Ishikawa (cell line): Measurements from ENCODE around the gene MTG2.

ENCODE experiments used
- CEBPB ChIP-seq: IDR thresholded peaks from 2 replicates; pipeline ENCODE4 v1.6.1; 2012
- CREB1 ChIP-seq: IDR thresholded peaks from 2 replicates; pipeline ENCODE4 v1.6.1; 2012; ENCODE audit warnings: low read depth
- EGR1 ChIP-seq: IDR thresholded peaks from 2 replicates; pipeline ENCODE4 v1.6.1; 2012
- EP300 ChIP-seq: IDR thresholded peaks from 2 replicates; pipeline ENCODE4 v1.6.1; 2012; ENCODE audit warnings: borderline replicate concordance
- FOXM1 ChIP-seq: IDR thresholded peaks from 2 replicates; pipeline ENCODE4 v1.6.1; 2012; ENCODE audit warnings: low read depth, borderline replicate concordance
- NFIC ChIP-seq: IDR thresholded peaks from 2 replicates; pipeline ENCODE4 v1.6.1; 2012
- RAD21 ChIP-seq: IDR thresholded peaks from 2 replicates; pipeline ENCODE4 v1.6.1; 2012; ENCODE audit warnings: low read depth
- TAF1 ChIP-seq: IDR thresholded peaks from 2 replicates; pipeline ENCODE4 v1.6.1; 2012; ENCODE audit warnings: low read depth, mild to moderate bottlenecking
- TCF12 ChIP-seq: IDR thresholded peaks from 2 replicates; pipeline ENCODE4 v1.6.1; 2012; ENCODE audit warnings: low read depth
- TEAD4 ChIP-seq: IDR thresholded peaks from 2 replicates; pipeline ENCODE4 v1.6.1; 2012
- YY1 ChIP-seq: IDR thresholded peaks from 2 replicates; pipeline ENCODE4 v1.6.1; 2012; ENCODE audit warnings: low read depth
- ZBTB7A ChIP-seq: IDR thresholded peaks from 2 replicates; pipeline ENCODE4 v1.6.1; 2012; ENCODE audit warnings: low read depth
- TF ChIP-seq, protein P1 (sequence below): IDR thresholded peaks from 2 replicates; pipeline ENCODE4 v1.6.1; 2012; ENCODE audit warnings: low read depth, mild to moderate bottlenecking
- TF ChIP-seq, protein P2 (sequence below): IDR thresholded peaks from 2 replicates; pipeline ENCODE4 v1.6.1; 2012
- TF ChIP-seq, protein P3 (sequence below): IDR thresholded peaks from 2 replicates; pipeline ENCODE4 v1.6.1; 2012

The MTG2 gene

DNA sequence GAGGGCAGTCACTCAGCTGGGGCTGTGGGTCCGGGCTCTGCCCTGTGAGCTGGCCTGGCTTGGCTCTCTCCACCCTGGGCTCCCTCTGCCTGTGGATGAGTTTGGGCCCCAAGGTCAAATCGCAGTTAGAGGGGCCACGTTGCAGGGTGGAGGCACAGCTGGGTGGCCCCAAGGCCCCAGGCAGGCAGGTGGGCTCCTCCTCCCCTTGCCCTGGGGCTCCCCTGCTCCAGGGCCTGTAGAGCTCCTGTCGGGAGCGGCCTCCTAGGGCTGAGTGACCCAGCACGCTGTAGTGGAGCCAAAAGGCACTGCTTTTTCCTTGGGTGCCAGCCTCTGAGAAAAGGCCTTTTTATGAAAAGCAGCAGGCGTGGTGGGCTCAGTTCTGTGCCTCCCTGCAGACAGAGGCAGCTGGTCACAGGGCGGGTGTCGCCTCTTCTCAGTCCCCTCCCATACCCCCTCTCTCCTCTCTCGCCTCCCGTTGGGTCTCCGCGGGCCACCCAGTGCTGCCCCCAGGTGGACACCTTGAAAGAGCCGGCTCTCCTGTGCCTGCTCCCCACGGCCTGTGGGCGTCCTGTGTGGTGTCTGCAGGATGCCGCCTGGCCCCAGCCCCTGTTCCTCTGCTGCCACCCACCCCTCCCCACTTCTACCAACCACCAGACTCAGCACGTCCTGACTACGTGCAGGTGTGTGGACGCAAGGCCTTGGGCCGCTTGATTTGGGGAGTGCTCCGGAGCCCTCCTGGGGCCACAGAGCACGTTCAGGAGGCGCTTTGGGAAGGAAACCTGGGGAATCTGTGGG is 26.0 kb upstream of the MTG2 start:
- TF ChIP-seq RAD21 = peak; percentile 34; the same call in 1 of the 2 replicates
- no peak for TF ChIP-seq CREB1

DNA sequence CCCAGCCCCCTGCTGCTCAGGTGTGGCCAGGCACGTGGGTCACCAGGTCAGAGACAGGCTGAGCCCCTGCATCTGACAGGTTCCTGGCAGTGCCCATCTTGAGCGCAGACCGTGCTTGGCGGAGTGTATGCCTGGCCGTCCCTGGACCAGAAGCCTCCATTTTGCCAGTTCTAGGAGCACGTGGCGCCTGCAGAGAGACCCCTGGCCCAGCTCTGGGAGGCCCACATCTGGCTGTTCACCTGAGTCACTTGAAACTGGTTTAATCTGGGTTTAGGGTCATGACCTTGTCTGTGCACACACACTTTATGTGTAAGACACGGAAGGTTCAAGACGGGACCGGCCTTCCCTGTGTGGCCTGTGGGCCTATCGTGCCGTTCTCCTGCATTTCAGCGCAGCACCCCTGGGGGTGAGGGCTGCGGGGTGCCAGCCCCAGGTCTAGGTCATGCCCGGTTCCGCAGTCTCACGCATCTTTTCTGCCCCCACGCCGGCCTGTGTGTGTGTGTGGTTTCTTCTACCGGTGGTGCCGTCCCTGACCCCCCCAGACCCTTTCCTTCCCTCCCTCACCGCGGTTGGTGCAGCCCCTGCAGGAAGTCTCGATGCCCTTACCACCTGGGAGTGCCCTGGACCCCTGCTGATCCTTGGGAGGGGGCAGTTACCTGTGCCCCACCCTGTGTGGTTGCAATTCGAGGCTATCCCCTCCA is 25.3 kb upstream of the MTG2 start:
- TF ChIP-seq, protein P1, sequence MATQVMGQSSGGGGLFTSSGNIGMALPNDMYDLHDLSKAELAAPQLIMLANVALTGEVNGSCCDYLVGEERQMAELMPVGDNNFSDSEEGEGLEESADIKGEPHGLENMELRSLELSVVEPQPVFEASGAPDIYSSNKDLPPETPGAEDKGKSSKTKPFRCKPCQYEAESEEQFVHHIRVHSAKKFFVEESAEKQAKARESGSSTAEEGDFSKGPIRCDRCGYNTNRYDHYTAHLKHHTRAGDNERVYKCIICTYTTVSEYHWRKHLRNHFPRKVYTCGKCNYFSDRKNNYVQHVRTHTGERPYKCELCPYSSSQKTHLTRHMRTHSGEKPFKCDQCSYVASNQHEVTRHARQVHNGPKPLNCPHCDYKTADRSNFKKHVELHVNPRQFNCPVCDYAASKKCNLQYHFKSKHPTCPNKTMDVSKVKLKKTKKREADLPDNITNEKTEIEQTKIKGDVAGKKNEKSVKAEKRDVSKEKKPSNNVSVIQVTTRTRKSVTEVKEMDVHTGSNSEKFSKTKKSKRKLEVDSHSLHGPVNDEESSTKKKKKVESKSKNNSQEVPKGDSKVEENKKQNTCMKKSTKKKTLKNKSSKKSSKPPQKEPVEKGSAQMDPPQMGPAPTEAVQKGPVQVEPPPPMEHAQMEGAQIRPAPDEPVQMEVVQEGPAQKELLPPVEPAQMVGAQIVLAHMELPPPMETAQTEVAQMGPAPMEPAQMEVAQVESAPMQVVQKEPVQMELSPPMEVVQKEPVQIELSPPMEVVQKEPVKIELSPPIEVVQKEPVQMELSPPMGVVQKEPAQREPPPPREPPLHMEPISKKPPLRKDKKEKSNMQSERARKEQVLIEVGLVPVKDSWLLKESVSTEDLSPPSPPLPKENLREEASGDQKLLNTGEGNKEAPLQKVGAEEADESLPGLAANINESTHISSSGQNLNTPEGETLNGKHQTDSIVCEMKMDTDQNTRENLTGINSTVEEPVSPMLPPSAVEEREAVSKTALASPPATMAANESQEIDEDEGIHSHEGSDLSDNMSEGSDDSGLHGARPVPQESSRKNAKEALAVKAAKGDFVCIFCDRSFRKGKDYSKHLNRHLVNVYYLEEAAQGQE = no peak
- TF ChIP-seq EGR1 (no peak), CEBPB (no peak), RAD21 (no peak), YY1 (no peak), TEAD4 (no peak), TCF12 (no peak)
- TF ChIP-seq, protein P2, sequence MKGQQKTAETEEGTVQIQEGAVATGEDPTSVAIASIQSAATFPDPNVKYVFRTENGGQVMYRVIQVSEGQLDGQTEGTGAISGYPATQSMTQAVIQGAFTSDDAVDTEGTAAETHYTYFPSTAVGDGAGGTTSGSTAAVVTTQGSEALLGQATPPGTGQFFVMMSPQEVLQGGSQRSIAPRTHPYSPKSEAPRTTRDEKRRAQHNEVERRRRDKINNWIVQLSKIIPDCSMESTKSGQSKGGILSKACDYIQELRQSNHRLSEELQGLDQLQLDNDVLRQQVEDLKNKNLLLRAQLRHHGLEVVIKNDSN = no peak

DNA sequence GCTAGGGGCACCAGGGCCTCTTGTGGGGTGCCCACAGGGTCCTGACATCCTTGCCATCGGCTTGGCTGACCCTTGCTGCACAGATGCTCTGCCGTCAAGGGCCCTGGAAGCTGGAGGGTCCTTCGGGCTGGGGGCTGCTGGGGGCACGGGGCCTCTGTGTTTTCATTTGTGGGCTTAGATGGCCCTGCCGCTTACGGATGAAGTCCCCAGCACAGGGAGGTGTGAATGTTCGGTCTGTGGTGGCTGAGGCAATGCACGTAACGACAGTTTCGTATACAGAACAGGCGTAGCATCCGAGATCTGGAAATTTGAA is 24.8 kb upstream of the MTG2 start:
- TF ChIP-seq, protein P2 = no peak
- no peak for TF ChIP-seq RAD21
- TF ChIP-seq CEBPB = no peak
- TF ChIP-seq EP300 = no peak
- no peak for TF ChIP-seq CREB1
- no peak for TF ChIP-seq YY1
- TF ChIP-seq FOXM1 = no peak
- TF ChIP-seq, protein P3, sequence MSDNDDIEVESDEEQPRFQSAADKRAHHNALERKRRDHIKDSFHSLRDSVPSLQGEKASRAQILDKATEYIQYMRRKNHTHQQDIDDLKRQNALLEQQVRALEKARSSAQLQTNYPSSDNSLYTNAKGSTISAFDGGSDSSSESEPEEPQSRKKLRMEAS = no peak
- no peak for TF ChIP-seq EGR1
- no peak for TF ChIP-seq TAF1
- no peak for TF ChIP-seq ZBTB7A
- TF ChIP-seq TCF12 = no peak
- TF ChIP-seq, protein P1 = no peak
- TF ChIP-seq TEAD4 = no peak
- no peak for TF ChIP-seq NFIC

DNA sequence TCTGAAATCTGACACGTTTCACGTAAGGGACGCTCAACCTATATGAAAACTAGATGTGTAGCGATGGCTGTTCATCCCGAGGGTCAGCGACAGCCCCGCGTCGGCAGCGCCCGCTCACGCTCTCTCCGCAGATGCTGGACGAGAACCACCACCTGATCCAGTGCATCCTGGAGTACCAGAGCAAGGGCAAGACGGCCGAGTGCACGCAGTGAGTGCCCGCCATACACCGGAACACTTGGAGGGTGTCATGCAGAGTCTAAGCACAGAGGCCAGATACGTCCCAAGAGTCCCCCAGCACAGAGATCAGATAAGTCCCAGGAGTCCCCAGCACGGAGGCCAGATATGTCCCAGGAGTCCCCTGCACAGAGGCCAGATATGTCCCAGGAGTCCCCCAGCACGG is 24.3 kb upstream of the MTG2 start:
- TF ChIP-seq TEAD4 (no peak), RAD21 (no peak), EP300 (no peak)

DNA sequence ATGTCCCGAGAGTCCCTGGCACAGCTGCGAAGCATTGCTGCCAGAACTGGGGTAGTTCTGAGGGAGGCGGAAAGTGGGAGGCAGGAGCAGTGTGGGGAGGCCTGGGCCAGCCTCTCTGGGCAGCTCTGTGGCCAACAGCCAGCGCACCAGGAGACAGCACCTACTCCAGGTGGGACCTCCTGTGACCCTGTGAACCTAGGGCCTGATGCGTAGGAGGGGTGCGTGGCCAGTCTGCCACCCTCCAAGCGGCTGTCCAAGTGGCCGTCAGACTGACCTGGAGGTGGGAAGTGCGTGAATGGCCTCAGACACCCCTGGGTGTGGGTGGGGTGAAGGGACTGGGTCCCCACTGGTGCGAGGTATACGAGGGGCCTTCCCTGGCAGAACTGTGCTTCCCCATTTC is 23.8 kb upstream of the MTG2 start:
- TF ChIP-seq ZBTB7A (no peak), YY1 (no peak), FOXM1 (no peak), CREB1 (no peak), EGR1 (no peak)
- TF ChIP-seq, protein P1 = no peak
